ENCODE data around the gene SPTBN1. TPM values are rescaled to one million over a fixed set of nuclear protein-coding genes. Genes with fewer than 3 reads are reported as not detected.

SPTBN1 gene
- polyA plus RNA-seq, 1 donor: 168 TPM

- H3K4me1 ChIP-seq (ENCODE audit: control insufficient read depth, insufficient read depth, low read length): peaks cover 50% of the 10 kb centered on the region
- H3K27me3 ChIP-seq (ENCODE audit: control insufficient read depth, insufficient read depth, low read length): no peaks in the 10 kb centered on the region
- no peak overlapping the region for H3K4me3 ChIP-seq (ENCODE audit: low read length)
- H3K27ac ChIP-seq (ENCODE audit: low read length): peak overlapping the region; percentile 41
- WGBS (ENCODE audit: insufficient coverage, low lambda C conversion rate): 100% methylated on average over 1 of the region's 14 CpGs
- H3K36me3 ChIP-seq (ENCODE audit: control insufficient read depth, insufficient read depth, low read length): peaks cover 43% of the 10 kb centered on the region
- no peak for DNase-seq
- H3K9me3 ChIP-seq (ENCODE audit: control insufficient read depth, low read depth, low read length): no peaks in the 10 kb centered on the region
These were observed 142.5 kb downstream of the SPTBN1 start for GRCh38 chr2:54598347-54599325.

GRCh38 chr2:54599326-54599710 lies 143.2 kb downstream of the SPTBN1 start:
- no peak for DNase-seq
- WGBS (ENCODE audit: insufficient coverage, low lambda C conversion rate): 100% methylated on average over 1 of the region's 5 CpGs
- peaks cover 43% of the 10 kb centered on the region for H3K36me3 ChIP-seq (ENCODE audit: control insufficient read depth, insufficient read depth, low read length)

GRCh38 chr2:54599914-54600313 lies 143.8 kb downstream of the SPTBN1 start:
- Histone ChIP-seq H3K27ac (ENCODE audit: low read length) (peak overlapping the region; percentile 21), H3K4me1 (ENCODE audit: control insufficient read depth, insufficient read depth, low read length) (peaks cover 63% of the 10 kb centered on the region), H3K9me3 (ENCODE audit: control insufficient read depth, low read depth, low read length) (no peaks in the 10 kb centered on the region), H3K27me3 (ENCODE audit: control insufficient read depth, insufficient read depth, low read length) (no peaks in the 10 kb centered on the region), H3K36me3 (ENCODE audit: control insufficient read depth, insufficient read depth, low read length) (peaks cover 43% of the 10 kb centered on the region), H3K4me3 (ENCODE audit: low read length) (no peak overlapping the region)
- no peak for DNase-seq
- WGBS (ENCODE audit: insufficient coverage, low lambda C conversion rate): no CpG with 5 or more reads among the region's 4 CpGs

More at GRCh38 chr2:54599326-54599710, 143.2 kb downstream of the SPTBN1 start:
- no peak overlapping the region for H3K4me3 ChIP-seq (ENCODE audit: low read length)
- no peaks in the 10 kb centered on the region for H3K9me3 ChIP-seq (ENCODE audit: control insufficient read depth, low read depth, low read length)
- H3K27me3 ChIP-seq (ENCODE audit: control insufficient read depth, insufficient read depth, low read length): no peaks in the 10 kb centered on the region
- H3K4me1 ChIP-seq (ENCODE audit: control insufficient read depth, insufficient read depth, low read length): peaks cover 57% of the 10 kb centered on the region
- no peak overlapping the region for H3K27ac ChIP-seq (ENCODE audit: low read length)

- Histone ChIP-seq H3K4me1 (ENCODE audit: control insufficient read depth, insufficient read depth, low read length) (peaks cover 67% of the 10 kb centered on the region), H3K4me3 (ENCODE audit: low read length) (no peak overlapping the region), H3K27me3 (ENCODE audit: control insufficient read depth, insufficient read depth, low read length) (no peaks in the 10 kb centered on the region), H3K27ac (ENCODE audit: low read length) (no peak overlapping the region), H3K36me3 (ENCODE audit: control insufficient read depth, insufficient read depth, low read length) (peaks cover 34% of the 10 kb centered on the region), H3K9me3 (ENCODE audit: control insufficient read depth, low read depth, low read length) (no peaks in the 10 kb centered on the region)
- no CpG with 5 or more reads among the region's 2 CpGs for WGBS (ENCODE audit: insufficient coverage, low lambda C conversion rate)
- DNase-seq: no peak
These were observed 145.2 kb downstream of the SPTBN1 start for GRCh38 chr2:54601339-54601738.

GRCh38 chr2:54602736-54603322 lies 146.7 kb downstream of the SPTBN1 start:
- peaks cover 55% of the 10 kb centered on the region for H3K4me1 ChIP-seq (ENCODE audit: control insufficient read depth, insufficient read depth, low read length)

GRCh38 chr2:54603357-54603756 lies 147.2 kb downstream of the SPTBN1 start:
- peaks cover 38% of the 10 kb centered on the region for H3K36me3 ChIP-seq (ENCODE audit: control insufficient read depth, insufficient read depth, low read length)
- peaks cover 50% of the 10 kb centered on the region for H3K4me1 ChIP-seq (ENCODE audit: control insufficient read depth, insufficient read depth, low read length)
- no peak overlapping the region for H3K4me3 ChIP-seq (ENCODE audit: low read length)
- H3K27me3 ChIP-seq (ENCODE audit: control insufficient read depth, insufficient read depth, low read length): no peaks in the 10 kb centered on the region
- no peak for DNase-seq
- peak overlapping the region; percentile 11 for H3K27ac ChIP-seq (ENCODE audit: low read length)
- WGBS (ENCODE audit: insufficient coverage, low lambda C conversion rate): no CpG with 5 or more reads among the region's 3 CpGs
- H3K9me3 ChIP-seq (ENCODE audit: control insufficient read depth, low read depth, low read length): no peaks in the 10 kb centered on the region

More at GRCh38 chr2:54602736-54603322, 146.7 kb downstream of the SPTBN1 start:
- Histone ChIP-seq H3K4me3 (ENCODE audit: low read length) (no peak overlapping the region), H3K27ac (ENCODE audit: low read length) (peak overlapping the region; percentile 11), H3K9me3 (ENCODE audit: control insufficient read depth, low read depth, low read length) (no peaks in the 10 kb centered on the region), H3K27me3 (ENCODE audit: control insufficient read depth, insufficient read depth, low read length) (no peaks in the 10 kb centered on the region), H3K36me3 (ENCODE audit: control insufficient read depth, insufficient read depth, low read length) (peaks cover 37% of the 10 kb centered on the region)
- DNase-seq: no peak
- no CpG with 5 or more reads among the region's 5 CpGs for WGBS (ENCODE audit: insufficient coverage, low lambda C conversion rate)

- Histone ChIP-seq H3K4me3 (ENCODE audit: low read length) (no peak overlapping the region), H3K36me3 (ENCODE audit: control insufficient read depth, insufficient read depth, low read length) (peaks cover 35% of the 10 kb centered on the region), H3K4me1 (ENCODE audit: control insufficient read depth, insufficient read depth, low read length) (peaks cover 46% of the 10 kb centered on the region), H3K9me3 (ENCODE audit: control insufficient read depth, low read depth, low read length) (no peaks in the 10 kb centered on the region), H3K27ac (ENCODE audit: low read length) (peak overlapping the region; percentile 61), H3K27me3 (ENCODE audit: control insufficient read depth, insufficient read depth, low read length) (no peaks in the 10 kb centered on the region)
- no CpG with 5 or more reads among the region's 1 CpG for whole genome bisulfite sequencing (ENCODE audit: insufficient coverage, low lambda C conversion rate)
- DNase-seq: no peak
These were observed 147.7 kb downstream of the SPTBN1 start for GRCh38 chr2:54603796-54604195.

GRCh38 chr2:54604871-54605270 lies 148.7 kb downstream of the SPTBN1 start:
- Histone ChIP-seq H3K9me3 (ENCODE audit: control insufficient read depth, low read depth, low read length) (no peaks in the 10 kb centered on the region), H3K27me3 (ENCODE audit: control insufficient read depth, insufficient read depth, low read length) (no peaks in the 10 kb centered on the region), H3K27ac (ENCODE audit: low read length) (peak overlapping the region; percentile 61), H3K4me3 (ENCODE audit: low read length) (no peak overlapping the region), H3K4me1 (ENCODE audit: control insufficient read depth, insufficient read depth, low read length) (peaks cover 40% of the 10 kb centered on the region), H3K36me3 (ENCODE audit: control insufficient read depth, insufficient read depth, low read length) (peaks cover 25% of the 10 kb centered on the region)
- peak; percentile 65 to 76 for DNase-seq
- WGBS (ENCODE audit: insufficient coverage, low lambda C conversion rate): no CpG with 5 or more reads among the region's 10 CpGs

GRCh38 chr2:54605836-54606235 lies 149.7 kb downstream of the SPTBN1 start:
- Histone ChIP-seq H3K9me3 (ENCODE audit: control insufficient read depth, low read depth, low read length) (no peaks in the 10 kb centered on the region), H3K4me3 (ENCODE audit: low read length) (no peak overlapping the region), H3K27me3 (ENCODE audit: control insufficient read depth, insufficient read depth, low read length) (no peaks in the 10 kb centered on the region), H3K4me1 (ENCODE audit: control insufficient read depth, insufficient read depth, low read length) (peaks cover 39% of the 10 kb centered on the region), H3K27ac (ENCODE audit: low read length) (no peak overlapping the region), H3K36me3 (ENCODE audit: control insufficient read depth, insufficient read depth, low read length) (peaks cover 19% of the 10 kb centered on the region)
- no CpG with 5 or more reads among the region's 3 CpGs for WGBS (ENCODE audit: insufficient coverage, low lambda C conversion rate)
- DNase-seq: no peak

GRCh38 chr2:54606393-54606958 lies 150.3 kb downstream of the SPTBN1 start:
- 85% methylated on average over 3 of the region's 12 CpGs for WGBS (ENCODE audit: insufficient coverage, low lambda C conversion rate)
- H3K4me3 ChIP-seq (ENCODE audit: low read length): no peak overlapping the region
- H3K27me3 ChIP-seq (ENCODE audit: control insufficient read depth, insufficient read depth, low read length): no peaks in the 10 kb centered on the region
- H3K27ac ChIP-seq (ENCODE audit: low read length): no peak overlapping the region
- no peak for DNase-seq
- H3K4me1 ChIP-seq (ENCODE audit: control insufficient read depth, insufficient read depth, low read length): peaks cover 39% of the 10 kb centered on the region
- H3K36me3 ChIP-seq (ENCODE audit: control insufficient read depth, insufficient read depth, low read length): peaks cover 12% of the 10 kb centered on the region
- no peaks in the 10 kb centered on the region for H3K9me3 ChIP-seq (ENCODE audit: control insufficient read depth, low read depth, low read length)

Data from large intestine (tissue), 3 donors.